NB4 (cell line): ENCODE data around the gene DRC1.

Source experiments
- DNase-seq: peaks from one replicate; pipeline ENCODE4 v3.0.0; 2010; ENCODE audit warnings: low read depth
- H3K4me3 ChIP-seq: one replicate; pipeline ENCODE4 v1.5.1; 2011; ENCODE audit warnings: mild to moderate bottlenecking, low read depth, low read length, moderate library complexity
- MYC ChIP-seq: IDR thresholded peaks from 2 replicates; pipeline ENCODE4 v1.6.1; 2011; ENCODE audit warnings: low read depth, low read length
- POLR2A ChIP-seq: IDR thresholded peaks from 2 replicates; pipeline ENCODE4 v1.6.1; 2011; ENCODE audit warnings: mild to moderate bottlenecking; ENCODE audit not compliant: insufficient read length; ENCODE audit errors: extremely low read depth
- TF ChIP-seq, protein P1 (sequence below): IDR thresholded peaks from one replicate; pipeline ENCODE4 v1.5.1; 2012; ENCODE audit warnings: low read depth, low read length
- TF ChIP-seq, protein P2 (sequence below): IDR thresholded peaks from 2 replicates; pipeline ENCODE4 v1.6.1; 2011; ENCODE audit warnings: low read depth, low read length

Gene DRC1

DNA sequence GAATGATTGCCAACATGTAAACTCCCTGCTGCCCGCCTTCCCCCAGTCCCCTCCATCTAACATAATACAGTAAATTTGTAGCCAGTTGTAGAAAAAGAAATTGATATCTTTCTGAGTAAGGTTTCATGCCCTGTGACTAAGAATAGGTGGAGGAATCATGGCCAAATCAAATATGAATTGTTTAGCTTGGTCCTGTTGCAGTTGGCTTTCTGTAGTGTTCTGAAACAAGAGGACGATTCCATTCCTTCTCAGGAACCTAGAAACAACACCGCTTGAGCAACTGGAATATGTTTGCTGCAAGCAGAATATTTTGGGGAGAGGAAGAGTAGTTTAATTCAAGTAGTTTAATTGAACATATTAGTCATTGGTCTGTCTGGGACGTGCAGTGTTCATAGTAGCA, 7.0 kb upstream of the DRC1 start:
- TF ChIP-seq MYC (no peak), POLR2A (no peak)
- TF ChIP-seq, protein P1, sequence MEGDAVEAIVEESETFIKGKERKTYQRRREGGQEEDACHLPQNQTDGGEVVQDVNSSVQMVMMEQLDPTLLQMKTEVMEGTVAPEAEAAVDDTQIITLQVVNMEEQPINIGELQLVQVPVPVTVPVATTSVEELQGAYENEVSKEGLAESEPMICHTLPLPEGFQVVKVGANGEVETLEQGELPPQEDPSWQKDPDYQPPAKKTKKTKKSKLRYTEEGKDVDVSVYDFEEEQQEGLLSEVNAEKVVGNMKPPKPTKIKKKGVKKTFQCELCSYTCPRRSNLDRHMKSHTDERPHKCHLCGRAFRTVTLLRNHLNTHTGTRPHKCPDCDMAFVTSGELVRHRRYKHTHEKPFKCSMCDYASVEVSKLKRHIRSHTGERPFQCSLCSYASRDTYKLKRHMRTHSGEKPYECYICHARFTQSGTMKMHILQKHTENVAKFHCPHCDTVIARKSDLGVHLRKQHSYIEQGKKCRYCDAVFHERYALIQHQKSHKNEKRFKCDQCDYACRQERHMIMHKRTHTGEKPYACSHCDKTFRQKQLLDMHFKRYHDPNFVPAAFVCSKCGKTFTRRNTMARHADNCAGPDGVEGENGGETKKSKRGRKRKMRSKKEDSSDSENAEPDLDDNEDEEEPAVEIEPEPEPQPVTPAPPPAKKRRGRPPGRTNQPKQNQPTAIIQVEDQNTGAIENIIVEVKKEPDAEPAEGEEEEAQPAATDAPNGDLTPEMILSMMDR: no peak
- TF ChIP-seq, protein P2, sequence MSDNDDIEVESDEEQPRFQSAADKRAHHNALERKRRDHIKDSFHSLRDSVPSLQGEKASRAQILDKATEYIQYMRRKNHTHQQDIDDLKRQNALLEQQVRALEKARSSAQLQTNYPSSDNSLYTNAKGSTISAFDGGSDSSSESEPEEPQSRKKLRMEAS: no peak
- no peak for DNase-seq

DNA sequence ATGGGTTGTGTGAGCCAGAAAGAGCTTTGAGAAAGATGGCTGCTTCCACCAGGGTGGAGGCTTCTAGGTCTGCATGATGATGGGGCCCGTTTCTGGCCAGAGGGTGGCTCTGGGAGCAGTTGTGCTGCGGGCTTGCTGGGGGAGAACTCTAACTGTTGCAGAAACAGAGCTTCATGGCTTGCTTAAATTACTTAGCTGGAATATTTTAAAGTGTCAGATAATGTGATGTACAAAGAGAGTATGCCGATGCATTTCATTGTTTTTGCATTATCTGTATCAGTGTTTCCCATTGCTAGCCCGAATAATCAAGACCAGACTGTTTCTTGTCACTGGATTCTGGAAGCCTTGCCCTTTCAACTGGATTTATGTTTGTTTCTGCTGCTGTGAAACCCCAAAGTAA, 6.3 kb upstream of the DRC1 start:
- TF ChIP-seq, protein P2: no peak
- TF ChIP-seq, protein P1: peak; percentile 14
- TF ChIP-seq MYC: no peak
- no peak overlapping the region for H3K4me3 ChIP-seq
- peak; percentile 59 for DNase-seq

More for the DNA sequence above, 7.0 kb upstream of the DRC1 start:
- H3K4me3 ChIP-seq: no peak overlapping the region

GRCh38 chr2:26396734-26397298, 4.9 kb upstream of the DRC1 start:
- no peak overlapping the region for H3K4me3 ChIP-seq
- DNase-seq: peak; percentile 96
- TF ChIP-seq, protein P2: no peak
- TF ChIP-seq, protein P1: no peak
- TF ChIP-seq MYC (peak; percentile 17; the same call in 1 of the 2 replicates), POLR2A (no peak)

DNA sequence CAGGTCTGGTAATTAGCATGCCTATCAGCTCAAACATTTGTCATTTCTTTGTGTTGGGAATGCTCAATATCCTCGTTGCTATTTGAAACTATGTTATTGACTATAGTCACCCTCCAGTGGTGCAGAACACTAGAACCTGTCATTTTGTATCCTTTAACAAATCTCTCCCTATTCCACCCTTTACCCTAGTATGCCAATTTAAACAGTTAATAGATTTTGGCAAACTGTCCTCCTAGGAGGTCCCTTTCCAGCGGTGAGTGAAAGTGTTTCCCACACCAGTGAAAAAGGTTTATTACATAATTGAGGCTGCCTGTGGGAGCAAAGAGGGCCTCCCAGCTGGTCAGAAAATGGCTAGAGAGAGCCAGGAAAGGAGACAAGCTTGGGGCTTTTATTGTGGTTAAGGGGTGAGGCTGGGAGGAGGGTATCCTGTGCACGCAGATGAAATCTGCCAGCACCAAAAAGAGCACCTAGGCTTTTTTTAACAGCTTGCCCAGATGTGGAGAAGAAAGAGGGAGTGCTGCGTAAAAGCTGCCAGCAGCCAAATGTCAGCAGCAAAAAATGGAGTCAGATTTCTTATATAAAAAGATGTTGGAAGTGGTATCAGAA, 1.8 kb upstream of the DRC1 start:
- H3K4me3 ChIP-seq: no peak overlapping the region
- TF ChIP-seq POLR2A (no peak), MYC (no peak)
- TF ChIP-seq, protein P2: no peak
- TF ChIP-seq, protein P1: no peak
- DNase-seq: peak; percentile 86

GRCh38 chr2:26400723-26401122, 997 bp upstream of the DRC1 start:
- peak; percentile 31 for DNase-seq
- TF ChIP-seq POLR2A: no peak
- TF ChIP-seq, protein P1: no peak
- TF ChIP-seq MYC: no peak
- TF ChIP-seq, protein P2: no peak
- H3K4me3 ChIP-seq: no peak overlapping the region
